OCI-LY7 (cell line): ENCODE data around the gene LRRC26. TPM values are rescaled to one million over a fixed set of nuclear protein-coding genes. Genes with fewer than 3 reads are reported as not detected.

ENCODE experiments used
- BruUV-seq: library from RNA; stranded (reverse); fragments of 400-500 nt; replicated peaks from 2 replicates; lab custom pipeline; 2021; lab: Mats Ljungman, UMichigan
- CTCF ChIA-PET: fragments of 300-600 bp; sonication (Branson Sonifier 250); formaldehyde crosslinking; loops from one replicate; lab custom pipeline; 2022; ENCODE audit warnings: antibody characterized with exemption; ENCODE audit not compliant: unreplicated experiment; lab: Charles Lee
- POLR2A ChIA-PET: fragments of 300-600 bp; sonication (Branson Sonifier 250); formaldehyde crosslinking; loops from one replicate; lab custom pipeline; 2022; ENCODE audit warnings: antibody characterized with exemption; lab: Charles Lee
- DNase-seq: peaks from one replicate; pipeline ENCODE4 v3.0.0-alpha.2; 2015; ENCODE audit warnings: low spot score
- H2AFZ ChIP-seq: fragments of 200-600 bp; sonication (generic), shearing (Covaris generic); 2 replicates; pipeline ENCODE4 v1.6.1; 2014; ENCODE audit warnings: mild to moderate bottlenecking, antibody characterized with exemption, low read length, moderate library complexity
- H3K27ac ChIP-seq: fragments of 200-600 bp; sonication (generic); 2 replicates; pipeline ENCODE4 v1.5.1; 2014; ENCODE audit warnings: mixed run types, low read depth, mild to moderate bottlenecking, moderate library complexity, low read length, inconsistent platforms; ENCODE audit not compliant: poor library complexity, severe bottlenecking
- H3K36me3 ChIP-seq: fragments of 200-600 bp; sonication (generic); 2 replicates; pipeline ENCODE4 v1.6.1; 2014; ENCODE audit warnings: mild to moderate bottlenecking, antibody characterized with exemption, low read length, moderate library complexity, mixed read lengths; ENCODE audit not compliant: insufficient read depth
- H3K4me1 ChIP-seq: fragments of 200-600 bp; sonication (generic); 2 replicates; pipeline ENCODE4 v1.5.1; 2014; ENCODE audit warnings: mild to moderate bottlenecking, low read length; ENCODE audit not compliant: insufficient read depth, poor library complexity, severe bottlenecking
- H3K4me2 ChIP-seq: fragments of 200-600 bp; sonication (generic); 2 replicates; pipeline ENCODE4 v1.6.1; 2014; ENCODE audit warnings: mild to moderate bottlenecking, low read length
- H3K4me3 ChIP-seq: fragments of 200-600 bp; sonication (generic); 2 replicates; pipeline ENCODE4 v1.5.1; 2014; ENCODE audit warnings: mild to moderate bottlenecking, low read depth, low read length; ENCODE audit not compliant: poor library complexity, severe bottlenecking
- H3K79me2 ChIP-seq: fragments of 200-600 bp; sonication (generic); 2 replicates; pipeline ENCODE4 v1.6.1; 2016; ENCODE audit warnings: low read depth, mild to moderate bottlenecking, low read length, moderate library complexity, mixed read lengths; ENCODE audit not compliant: insufficient read depth
- H3K9me2 ChIP-seq: fragments of 200-600 bp; sonication (generic); 2 replicates; pipeline ENCODE4 v1.6.1; 2016; ENCODE audit warnings: mild to moderate bottlenecking, low read length, mixed read lengths; ENCODE audit not compliant: insufficient read depth
- H3K9me3 ChIP-seq: fragments of 200-600 bp; sonication (generic); 2 replicates; pipeline ENCODE4 v1.6.1; 2014; ENCODE audit warnings: mild to moderate bottlenecking, mixed run types, low read length, mixed read lengths
- H4K20me1 ChIP-seq: fragments of 200-600 bp; sonication (generic); 2 replicates; pipeline ENCODE4 v1.6.1; 2014; ENCODE audit warnings: mild to moderate bottlenecking, antibody characterized with exemption, low read length, moderate library complexity, mixed read lengths; ENCODE audit not compliant: insufficient read depth
- EZH2phosphoT487 ChIP-seq: fragments of 200-600 bp; sonication (generic); IDR thresholded peaks from 2 replicates; pipeline ENCODE4 v1.6.1; 2018; ENCODE audit warnings: low read depth, borderline replicate concordance, mild to moderate bottlenecking, mixed run types, antibody characterized with exemption, low read length, moderate library complexity, mixed read lengths
- intact Hi-C: fragments of 100-400 bp; cut with micrococcal nuclease; formaldehyde crosslinking; loops from one replicate; pipeline ENCODE4 v1.10.0; 2022; ENCODE audit not compliant: unreplicated experiment
- total RNA-seq, 2 experiments: library from RNA; depleted of rRNA in 1 of 2; stranded (reverse); fragments of >200 nt in 1 of 2; shearing (Covaris generic) in 1 of 2; gene quantifications; 2 replicates each; pipeline ENCODE4 v1.2.3, GENCODE V29; 2014 to 2022
- TF ChIP-seq, protein P1 (sequence below): fragments of 200-600 bp; sonication (generic); conservative IDR thresholded peaks from 2 replicates; pipeline ENCODE4 v1.5.1; 2014; ENCODE audit warnings: mild to moderate bottlenecking, antibody characterized with exemption, low read length, moderate library complexity, mixed read lengths

Gene LRRC26
- total RNA-seq, 2 experiments from 2014 or later, result not detected

GRCh38 chr9:137190315-137190856 is 20.5 kb upstream of the LRRC26 start:
- peaks cover 27% of the 10 kb centered on the region for H3K4me1 ChIP-seq
- no peak overlapping the region for H2AFZ ChIP-seq
- CTCF ChIA-PET, result interaction anchor here (1.3 kb wide), 1 partner anchor 61 kb away, joined by 5 read pairs; no protein-coding TSS in a partner anchor
- no peaks in the 10 kb centered on the region for H3K9me2 ChIP-seq
- peaks cover 6% of the 10 kb centered on the region; the same call in 1 of the 2 replicates for H4K20me1 ChIP-seq
- DNase-seq, result no peak
- intact Hi-C loops, result no loop called here
- peaks cover 32% of the 10 kb centered on the region for H3K79me2 ChIP-seq
- peaks cover 31% of the 10 kb centered on the region; the same call in 1 of the 2 replicates for H3K36me3 ChIP-seq
- no TSS peak for BruUV-seq
- H3K4me3 ChIP-seq, result peak overlapping the region; percentile 94
- no peak overlapping the region for H3K27ac ChIP-seq
- POLR2A ChIA-PET, result interaction anchor here (3.2 kb wide), 1 partner anchor 11 kb away, joined by 16 read pairs; the partner anchor contains the start of gene TPRN
- H3K4me2 ChIP-seq, result peak overlapping the region; percentile 97
- TF ChIP-seq, protein P1, sequence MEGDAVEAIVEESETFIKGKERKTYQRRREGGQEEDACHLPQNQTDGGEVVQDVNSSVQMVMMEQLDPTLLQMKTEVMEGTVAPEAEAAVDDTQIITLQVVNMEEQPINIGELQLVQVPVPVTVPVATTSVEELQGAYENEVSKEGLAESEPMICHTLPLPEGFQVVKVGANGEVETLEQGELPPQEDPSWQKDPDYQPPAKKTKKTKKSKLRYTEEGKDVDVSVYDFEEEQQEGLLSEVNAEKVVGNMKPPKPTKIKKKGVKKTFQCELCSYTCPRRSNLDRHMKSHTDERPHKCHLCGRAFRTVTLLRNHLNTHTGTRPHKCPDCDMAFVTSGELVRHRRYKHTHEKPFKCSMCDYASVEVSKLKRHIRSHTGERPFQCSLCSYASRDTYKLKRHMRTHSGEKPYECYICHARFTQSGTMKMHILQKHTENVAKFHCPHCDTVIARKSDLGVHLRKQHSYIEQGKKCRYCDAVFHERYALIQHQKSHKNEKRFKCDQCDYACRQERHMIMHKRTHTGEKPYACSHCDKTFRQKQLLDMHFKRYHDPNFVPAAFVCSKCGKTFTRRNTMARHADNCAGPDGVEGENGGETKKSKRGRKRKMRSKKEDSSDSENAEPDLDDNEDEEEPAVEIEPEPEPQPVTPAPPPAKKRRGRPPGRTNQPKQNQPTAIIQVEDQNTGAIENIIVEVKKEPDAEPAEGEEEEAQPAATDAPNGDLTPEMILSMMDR, result no peak
- TF ChIP-seq EZH2phosphoT487, result no peak
- H3K9me3 ChIP-seq, result no peaks in the 10 kb centered on the region

DNA sequence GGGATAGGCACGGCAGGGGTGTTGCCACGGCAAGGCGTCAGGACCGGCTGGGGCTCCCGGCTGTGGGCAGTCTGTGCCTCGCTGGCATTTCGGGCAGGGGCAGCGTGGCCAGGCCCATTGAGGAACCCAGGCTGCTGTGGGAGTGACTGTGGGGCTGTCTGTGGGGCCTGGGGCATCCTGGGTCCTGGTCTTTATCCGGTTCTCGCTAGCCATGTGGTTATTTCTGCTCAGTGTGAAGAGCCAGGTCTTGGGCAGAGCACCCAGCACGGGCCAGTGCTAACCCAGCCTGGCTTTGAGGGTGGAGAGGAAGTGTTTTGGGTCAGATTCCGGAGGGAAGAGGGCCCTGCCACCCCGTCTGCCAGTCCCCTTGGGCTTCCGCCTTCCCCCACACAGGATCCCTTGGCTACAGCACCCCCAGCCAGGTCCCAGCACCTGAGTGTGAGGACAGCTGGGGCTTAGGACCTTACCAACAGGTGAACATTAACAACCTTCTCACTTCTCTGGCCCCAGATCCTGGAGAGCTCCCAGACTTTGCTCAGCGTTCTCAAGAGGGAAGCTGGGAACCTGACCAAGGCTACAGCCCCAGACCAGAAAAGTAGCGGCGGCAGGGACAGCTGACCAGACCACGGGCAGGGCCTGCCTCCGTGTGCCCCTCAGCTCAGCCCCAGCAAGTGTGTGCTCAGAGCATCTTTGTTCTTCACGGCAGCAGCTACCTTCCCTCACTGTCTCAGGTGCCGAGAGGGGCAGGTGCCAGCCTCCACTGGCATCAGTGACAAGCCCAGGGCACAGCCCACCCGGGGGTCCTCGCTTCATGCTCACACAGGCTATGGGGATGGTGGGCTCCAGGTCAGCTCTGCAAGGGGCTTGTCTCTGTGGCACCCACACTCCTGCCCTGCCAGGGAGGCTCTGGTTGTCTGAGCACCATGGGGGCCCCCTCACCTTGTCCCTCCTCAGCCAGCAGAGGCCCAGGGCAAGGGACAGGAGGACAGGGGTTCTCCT is 19.7 kb upstream of the LRRC26 start:
- Histone ChIP-seq H3K4me3 (peak overlapping the region; percentile 94), H4K20me1 (peaks cover 6% of the 10 kb centered on the region; the same call in 1 of the 2 replicates), H2AFZ (no peak overlapping the region; the same call in 1 of the 2 replicates), H3K27ac (peak overlapping the region; percentile 92), H3K4me2 (peak overlapping the region; percentile 97), H3K4me1 (peaks cover 27% of the 10 kb centered on the region), H3K9me2 (no peaks in the 10 kb centered on the region), H3K9me3 (no peaks in the 10 kb centered on the region), H3K36me3 (peaks cover 33% of the 10 kb centered on the region; the same call in 1 of the 2 replicates), H3K79me2 (peaks cover 32% of the 10 kb centered on the region)
- TF ChIP-seq, protein P1, result no peak
- TF ChIP-seq EZH2phosphoT487, result no peak
- ChIA-PET CTCF (interaction anchor here (0.8 to 1.3 kb wide), 2 partner anchors 60 to 97 kb away, joined by 3 to 5 read pairs; no protein-coding TSS in a partner anchor), POLR2A (interaction anchor here (0.8 to 3.2 kb wide), 8 partner anchors 12 to 75 kb away, joined by 3 to 16 read pairs (median 4); partner anchors contain the start of gene TPRN)
- TSS peak; percentile 94 for BruUV-seq
- no peak for DNase-seq
- intact Hi-C loops, result loop anchor here (2.0 to 5.0 kb wide), 3 partner anchors 33 to 72 kb away; partner anchors contain the start of gene RNF208
